Measurements from ENCODE around the gene GJB3.

The GJB3 gene

GRCh38 chr1:34746101-34746500 is 34.9 kb upstream of the GJB3 start:
- H3K4me2 ChIP-seq = no peak overlapping the region
- no peak overlapping the region for H3K27ac ChIP-seq
- H3K4me1 ChIP-seq = no peaks in the 10 kb centered on the region
- H3K9ac ChIP-seq = no peak overlapping the region
- no peak overlapping the region for H3K4me3 ChIP-seq
- TF ChIP-seq Cebpa-rat (IDR thresholded peaks at IDR 0.05) = no peak
- no peaks in the 10 kb centered on the region for H3K27me3 ChIP-seq
- H4K20me1 ChIP-seq = no peaks in the 10 kb centered on the region
- H3K36me3 ChIP-seq = no peaks in the 10 kb centered on the region
- H3K9me3 ChIP-seq = no peaks in the 10 kb centered on the region

DNA sequence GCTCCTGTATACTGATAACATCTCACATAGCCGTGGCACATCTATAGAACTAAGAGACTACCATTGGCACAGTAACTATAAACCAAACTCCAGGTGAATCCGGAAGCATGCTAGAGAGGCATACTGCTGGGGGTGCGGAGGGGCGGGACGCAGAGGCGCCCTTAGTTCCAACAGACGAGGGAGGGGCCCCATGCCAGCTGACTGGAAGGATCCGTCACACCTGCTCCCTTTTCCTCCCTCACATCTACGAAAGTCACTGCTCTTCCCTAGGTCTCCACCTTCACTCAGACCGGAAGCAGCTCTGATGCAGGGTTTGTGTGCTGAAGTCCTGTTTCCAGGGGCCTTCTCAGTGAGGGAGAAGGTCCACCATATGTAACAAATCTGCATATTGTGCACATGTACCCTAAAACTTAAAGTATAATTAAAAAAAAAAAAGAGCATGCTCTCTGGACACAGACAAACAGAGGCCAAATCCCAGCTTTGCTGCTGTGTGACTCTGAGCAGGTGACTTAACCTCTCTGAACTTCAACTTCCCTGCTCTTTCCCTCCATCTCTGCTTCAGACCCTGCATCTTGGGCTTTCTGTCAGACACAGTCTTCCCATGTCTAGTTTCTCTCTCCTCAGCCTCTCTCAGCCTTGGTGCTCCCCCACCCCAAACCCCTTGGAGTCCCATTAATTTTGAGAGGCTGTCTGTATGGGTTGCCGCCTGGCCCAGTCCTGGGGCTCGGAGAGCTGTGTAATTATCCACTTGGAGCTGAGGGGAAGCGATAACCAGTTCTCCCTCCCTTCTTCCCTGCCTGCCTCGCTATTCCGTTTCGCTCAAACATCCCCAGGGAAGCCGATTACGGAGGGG is 34.0 kb upstream of the GJB3 start:
- Histone ChIP-seq H3K36me3 (no peaks in the 10 kb centered on the region), H3K9ac (no peak overlapping the region), H4K20me1 (no peaks in the 10 kb centered on the region), H3K4me2 (no peak overlapping the region), H3K4me1 (no peaks in the 10 kb centered on the region), H3K4me3 (no peak overlapping the region), H3K27me3 (no peaks in the 10 kb centered on the region), H3K27ac (no peak overlapping the region), H3K9me3 (no peaks in the 10 kb centered on the region)
- TF ChIP-seq Cebpa-rat (IDR thresholded peaks at IDR 0.05) = no peak

- Histone ChIP-seq H3K27me3 (no peaks in the 10 kb centered on the region), H3K4me3 (no peak overlapping the region), H3K27ac (no peak overlapping the region), H4K20me1 (no peaks in the 10 kb centered on the region), H3K36me3 (no peaks in the 10 kb centered on the region), H3K9ac (no peak overlapping the region), H3K4me2 (no peak overlapping the region), H3K9me3 (no peaks in the 10 kb centered on the region), H3K4me1 (no peaks in the 10 kb centered on the region)
- TF ChIP-seq Cebpa-rat (IDR thresholded peaks at IDR 0.05) = no peak
Observed at GRCh38 chr1:34747638-34747941, 33.4 kb upstream of the GJB3 start.

DNA sequence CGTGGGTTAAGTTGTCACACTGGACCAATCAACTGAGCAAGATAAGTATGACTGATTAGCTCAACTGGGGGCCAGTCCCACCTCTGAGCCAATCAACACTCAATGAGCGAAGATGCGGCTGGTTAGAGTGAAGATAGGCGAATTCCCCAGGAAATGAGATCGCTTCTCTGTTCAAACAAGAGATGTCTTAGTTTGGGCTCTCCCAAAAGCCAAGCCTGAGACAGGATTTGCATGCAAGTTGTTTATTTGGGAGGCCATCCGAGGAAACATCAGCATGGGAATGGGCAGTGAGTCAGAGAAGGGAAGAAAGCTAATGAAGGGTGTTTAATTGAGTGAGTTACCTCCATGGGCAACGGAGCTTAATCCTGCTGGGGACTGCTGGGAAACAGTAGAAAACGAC is 31.0 kb upstream of the GJB3 start:
- Histone ChIP-seq H4K20me1 (no peaks in the 10 kb centered on the region), H3K4me1 (no peaks in the 10 kb centered on the region), H3K9ac (no peak overlapping the region), H3K4me3 (no peak overlapping the region), H3K4me2 (no peak overlapping the region), H3K36me3 (no peaks in the 10 kb centered on the region), H3K27me3 (no peaks in the 10 kb centered on the region), H3K27ac (no peak overlapping the region), H3K9me3 (no peaks in the 10 kb centered on the region)
- no peak for TF ChIP-seq Cebpa-rat (IDR thresholded peaks at IDR 0.05)

- Histone ChIP-seq H3K36me3 (no peaks in the 10 kb centered on the region), H3K9me3 (no peaks in the 10 kb centered on the region), H3K4me2 (no peak overlapping the region), H3K4me1 (no peaks in the 10 kb centered on the region), H4K20me1 (no peaks in the 10 kb centered on the region), H3K27ac (no peak overlapping the region), H3K4me3 (no peak overlapping the region), H3K27me3 (no peaks in the 10 kb centered on the region), H3K9ac (no peak overlapping the region)
- no peak for TF ChIP-seq Cebpa-rat (IDR thresholded peaks at IDR 0.05)
Observed at GRCh38 chr1:34750610-34751009, 30.4 kb upstream of the GJB3 start.

- Histone ChIP-seq H3K4me1 (no peaks in the 10 kb centered on the region), H3K4me2 (no peak overlapping the region), H3K9me3 (no peaks in the 10 kb centered on the region), H3K36me3 (no peaks in the 10 kb centered on the region), H3K4me3 (no peak overlapping the region), H4K20me1 (no peaks in the 10 kb centered on the region), H3K27me3 (no peaks in the 10 kb centered on the region), H3K27ac (no peak overlapping the region), H3K9ac (no peak overlapping the region)
- TF ChIP-seq Cebpa-rat (IDR thresholded peaks at IDR 0.05) = no peak
Observed at GRCh38 chr1:34753163-34753562, 27.9 kb upstream of the GJB3 start.

DNA sequence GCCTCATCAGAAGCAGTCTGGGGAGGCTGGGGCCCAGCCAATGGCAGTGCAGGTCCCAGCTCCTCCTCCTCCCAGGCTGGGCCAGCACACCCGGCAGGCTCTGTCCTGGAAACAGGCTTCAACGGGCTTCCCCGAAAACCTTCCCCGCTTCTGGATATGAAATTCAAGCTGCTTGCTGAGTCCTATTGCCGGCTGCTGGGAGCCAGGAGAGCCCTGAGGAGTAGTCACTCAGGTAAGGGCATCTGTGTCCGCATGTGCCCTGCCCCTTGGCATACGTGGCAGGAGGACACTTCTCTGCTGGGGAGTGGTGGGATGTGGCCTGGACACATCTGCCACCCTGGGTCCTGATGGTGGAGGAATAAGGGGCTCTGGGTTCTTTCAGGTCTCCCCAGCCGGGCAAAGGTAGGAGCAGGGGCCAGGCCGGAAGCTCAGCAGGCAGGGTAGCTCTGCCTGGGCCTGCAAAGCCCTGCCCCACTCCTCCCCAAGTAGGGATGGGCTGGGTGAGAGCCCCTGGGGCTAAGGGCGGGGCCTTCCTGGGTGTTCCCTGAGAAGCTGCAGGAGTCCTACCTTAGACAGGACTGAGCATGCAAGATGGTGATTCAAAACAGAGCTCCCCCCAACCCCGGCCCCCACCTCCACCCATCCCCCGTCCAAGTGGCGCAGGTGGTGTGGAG is 25.9 kb upstream of the GJB3 start, which contains the start of gene GJB5:
GJB5 (plus strand) TSS at position 84 of the 674 bp plus-strand sequence. CDS start 2,284 bp downstream, outside the sequence.
- no peaks in the 10 kb centered on the region for H3K36me3 ChIP-seq
- no peaks in the 10 kb centered on the region for H4K20me1 ChIP-seq
- H3K9ac ChIP-seq = no peak within 1 kb of the TSS
- TF ChIP-seq Cebpa-rat (IDR thresholded peaks at IDR 0.05) = no peak
- no peaks in the 10 kb centered on the region for H3K4me1 ChIP-seq
- no peak within 1 kb of the TSS for H3K27ac ChIP-seq
- no peaks in the 10 kb centered on the region for H3K9me3 ChIP-seq
- H3K4me3 ChIP-seq = no peak within 1 kb of the TSS
- no peak within 1 kb of the TSS for H3K4me2 ChIP-seq
- no peaks in the 10 kb centered on the region for H3K27me3 ChIP-seq

- H3K9me3 ChIP-seq = no peaks in the 10 kb centered on the region
- H3K36me3 ChIP-seq = no peaks in the 10 kb centered on the region
- no peak overlapping the region for H3K4me3 ChIP-seq
- no peak overlapping the region for H3K27ac ChIP-seq
- H3K4me2 ChIP-seq = no peak overlapping the region
- no peaks in the 10 kb centered on the region for H3K4me1 ChIP-seq
- no peak overlapping the region for H3K9ac ChIP-seq
- no peak for TF ChIP-seq Cebpa-rat (IDR thresholded peaks at IDR 0.05)
- H4K20me1 ChIP-seq = no peaks in the 10 kb centered on the region
- no peaks in the 10 kb centered on the region for H3K27me3 ChIP-seq
Observed at GRCh38 chr1:34755961-34756360, 25.1 kb upstream of the GJB3 start.

- no peak for TF ChIP-seq Cebpa-rat (IDR thresholded peaks at IDR 0.05)
- no peak overlapping the region for H3K4me3 ChIP-seq
- no peaks in the 10 kb centered on the region for H3K9me3 ChIP-seq
- H3K27me3 ChIP-seq = no peaks in the 10 kb centered on the region
- no peak overlapping the region for H3K9ac ChIP-seq
- H4K20me1 ChIP-seq = no peaks in the 10 kb centered on the region
- H3K36me3 ChIP-seq = no peaks in the 10 kb centered on the region
- no peaks in the 10 kb centered on the region for H3K4me1 ChIP-seq
- H3K27ac ChIP-seq = no peak overlapping the region
- H3K4me2 ChIP-seq = no peak overlapping the region
Observed at GRCh38 chr1:34757386-34757785, 23.6 kb upstream of the GJB3 start.

GRCh38 chr1:34758751-34759150 is 22.3 kb upstream of the GJB3 start:
- no peak overlapping the region for H3K4me3 ChIP-seq
- H3K36me3 ChIP-seq = no peaks in the 10 kb centered on the region
- no peaks in the 10 kb centered on the region for H3K4me1 ChIP-seq
- H4K20me1 ChIP-seq = no peaks in the 10 kb centered on the region
- no peak overlapping the region for H3K9ac ChIP-seq
- H3K27me3 ChIP-seq = no peaks in the 10 kb centered on the region
- no peak for TF ChIP-seq Cebpa-rat (IDR thresholded peaks at IDR 0.05)
- H3K9me3 ChIP-seq = no peaks in the 10 kb centered on the region
- H3K4me2 ChIP-seq = no peak overlapping the region
- H3K27ac ChIP-seq = no peak overlapping the region
